Measurements from ENCODE around the gene SEMA5A. TPM values are rescaled to one million over a fixed set of nuclear protein-coding genes. Genes with fewer than 3 reads are reported as not detected.

SEMA5A gene
- total RNA-seq, 1 experiment from 2014 or later, result 0.15 TPM

GRCh38 chr5:9394221-9394620 lies 151.7 kb downstream of the SEMA5A start:
- Histone ChIP-seq H3K4me1 (ENCODE audit: control insufficient read depth, insufficient read depth, low read length) (no peaks in the 10 kb centered on the region), H3K4me3 (ENCODE audit: low read depth in 2 of 2, low read length in 2 of 2) (no peak overlapping the region), H3K27ac (ENCODE audit: low read length) (no peak overlapping the region), H3K36me3 (ENCODE audit: control insufficient read depth, insufficient read depth, low read length) (no peaks in the 10 kb centered on the region), H3K9me3 (ENCODE audit: control insufficient read depth, insufficient read depth, low read depth, low read length) (no peaks in the 10 kb centered on the region), H3K27me3 (ENCODE audit: control insufficient read depth, insufficient read depth, low read length) (no peaks in the 10 kb centered on the region)
- CTCF ChIA-PET, result no interaction called here
- BruUV-seq (replicated peaks), result no TSS peak
- ATAC-seq (no peak), DNase-seq (ENCODE audit: low read depth, low spot score) (no peak)
- TF ChIP-seq REST (IDR thresholded peaks at IDR 0.05; ENCODE audit: insufficient read depth in 1 of 2, low read depth in 2 of 2, low read length in 1 of 2) (no peak), POLR2AphosphoS5 (IDR thresholded peaks at IDR 0.05; ENCODE audit: low read depth, low read length) (no peak), TCF7L2 (IDR thresholded peaks at IDR 0.05; ENCODE audit: low read depth, low read length) (no peak), CTCF (IDR thresholded peaks at IDR 0.05) (no peak), SIN3A (IDR thresholded peaks at IDR 0.05; ENCODE audit: borderline replicate concordance, insufficient read depth, low read depth, low read length) (no peak)
- in situ Hi-C loops (cut with HindIII; ENCODE audit: low pct_unique_long_range_greater_than_20kb, low sequenced_read_pairs) (no loop called here), intact Hi-C loops (cut with micrococcal nuclease; ENCODE audit: unreplicated experiment) (no loop called here)
- POLR2A ChIA-PET, result no interaction called here

- Histone ChIP-seq H3K36me3 (ENCODE audit: control insufficient read depth, insufficient read depth, low read length) (no peaks in the 10 kb centered on the region), H3K4me3 (ENCODE audit: low read depth in 2 of 2, low read length in 2 of 2) (no peak overlapping the region), H3K27me3 (ENCODE audit: control insufficient read depth, insufficient read depth, low read length) (no peaks in the 10 kb centered on the region), H3K9me3 (ENCODE audit: control insufficient read depth, insufficient read depth, low read depth, low read length) (no peaks in the 10 kb centered on the region), H3K4me1 (ENCODE audit: control insufficient read depth, insufficient read depth, low read length) (no peaks in the 10 kb centered on the region), H3K27ac (ENCODE audit: low read length) (no peak overlapping the region)
- POLR2A ChIA-PET, result no interaction called here
- BruUV-seq (replicated peaks), result no TSS peak
- DNase-seq (ENCODE audit: low read depth, low spot score), result no peak
- TF ChIP-seq POLR2AphosphoS5 (IDR thresholded peaks at IDR 0.05; ENCODE audit: low read depth, low read length) (no peak), REST (IDR thresholded peaks at IDR 0.05; ENCODE audit: insufficient read depth in 1 of 2, low read depth in 2 of 2, low read length in 1 of 2) (no peak), SIN3A (IDR thresholded peaks at IDR 0.05; ENCODE audit: borderline replicate concordance, insufficient read depth, low read depth, low read length) (no peak), TCF7L2 (IDR thresholded peaks at IDR 0.05; ENCODE audit: low read depth, low read length) (no peak), CTCF (IDR thresholded peaks at IDR 0.05) (no peak)
- intact Hi-C loops (cut with micrococcal nuclease; ENCODE audit: unreplicated experiment) (no loop called here), in situ Hi-C loops (cut with HindIII; ENCODE audit: low pct_unique_long_range_greater_than_20kb, low sequenced_read_pairs) (no loop called here)
- CTCF ChIA-PET, result no interaction called here
- ATAC-seq, result no peak
Observed at GRCh38 chr5:9392625-9393024, 153.2 kb downstream of the SEMA5A start.
